ENCODE data around the gene CFTR. TPM values are rescaled to one million over a fixed set of nuclear protein-coding genes. Genes with fewer than 3 reads are reported as not detected.

Gene CFTR
- total RNA-seq, 1 experiment from 2014 or later = not detected

- no TSS peak for BruUV-seq (replicated peaks)
- ChIA-PET RAD21 (ENCODE audit: low non-redundant PET in 1 of 2, low total read pairs in 2 of 2, uncharacterized antibody in 2 of 2, unreplicated experiment in 2 of 2) (no interaction called here), POLR2A (no interaction called here), CTCF (no interaction called here)
- Histone ChIP-seq H3K4me1 (ENCODE audit: control insufficient read depth in 1 of 2, insufficient read depth in 2 of 2, low read length in 2 of 2) (no peaks in the 10 kb centered on the region), H3K36me3 (ENCODE audit: control insufficient read depth in 1 of 2, insufficient read depth in 2 of 2, low read length in 2 of 2) (no peaks in the 10 kb centered on the region), H3K9me3 (ENCODE audit: control insufficient read depth in 1 of 2, insufficient read depth in 1 of 2, low read depth in 1 of 2, low read length in 2 of 2) (no peaks in the 10 kb centered on the region), H3K4me2 (ENCODE audit: low read length) (no peak overlapping the region), H3K27ac (ENCODE audit: low read depth, low read length) (no peak overlapping the region), H3K4me3 (replicated peaks in 1 of 2; ENCODE audit: low read depth in 1 of 2, low read length in 2 of 2) (no peak overlapping the region), H3K79me2 (ENCODE audit: insufficient read depth, low read length) (no peaks in the 10 kb centered on the region), H3K27me3 (ENCODE audit: insufficient read depth, low read length) (no peaks in the 10 kb centered on the region), H3K9me2 (ENCODE audit: insufficient read depth) (no peaks in the 10 kb centered on the region), H2AFZ (ENCODE audit: low read depth, low read length, poor library complexity, severe bottlenecking) (no peak overlapping the region), H4K20me1 (ENCODE audit: insufficient read depth) (no peaks in the 10 kb centered on the region), H3K9ac (ENCODE audit: low read length) (no peak overlapping the region)
- no peak for ATAC-seq
- intact Hi-C loops (cut with micrococcal nuclease) = no loop called here
- TF ChIP-seq, protein P1, sequence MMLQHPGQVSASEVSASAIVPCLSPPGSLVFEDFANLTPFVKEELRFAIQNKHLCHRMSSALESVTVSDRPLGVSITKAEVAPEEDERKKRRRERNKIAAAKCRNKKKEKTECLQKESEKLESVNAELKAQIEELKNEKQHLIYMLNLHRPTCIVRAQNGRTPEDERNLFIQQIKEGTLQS (IDR thresholded peaks at IDR 0.05) = no peak
- TF ChIP-seq SRF (IDR thresholded peaks at IDR 0.05; ENCODE audit: low read depth) = no peak
- no peak for DNase-seq (ENCODE audit: low read depth, low spot score)
Measured at GRCh38 chr7:117679120-117679519, 199.3 kb downstream of the CFTR start.

DNA sequence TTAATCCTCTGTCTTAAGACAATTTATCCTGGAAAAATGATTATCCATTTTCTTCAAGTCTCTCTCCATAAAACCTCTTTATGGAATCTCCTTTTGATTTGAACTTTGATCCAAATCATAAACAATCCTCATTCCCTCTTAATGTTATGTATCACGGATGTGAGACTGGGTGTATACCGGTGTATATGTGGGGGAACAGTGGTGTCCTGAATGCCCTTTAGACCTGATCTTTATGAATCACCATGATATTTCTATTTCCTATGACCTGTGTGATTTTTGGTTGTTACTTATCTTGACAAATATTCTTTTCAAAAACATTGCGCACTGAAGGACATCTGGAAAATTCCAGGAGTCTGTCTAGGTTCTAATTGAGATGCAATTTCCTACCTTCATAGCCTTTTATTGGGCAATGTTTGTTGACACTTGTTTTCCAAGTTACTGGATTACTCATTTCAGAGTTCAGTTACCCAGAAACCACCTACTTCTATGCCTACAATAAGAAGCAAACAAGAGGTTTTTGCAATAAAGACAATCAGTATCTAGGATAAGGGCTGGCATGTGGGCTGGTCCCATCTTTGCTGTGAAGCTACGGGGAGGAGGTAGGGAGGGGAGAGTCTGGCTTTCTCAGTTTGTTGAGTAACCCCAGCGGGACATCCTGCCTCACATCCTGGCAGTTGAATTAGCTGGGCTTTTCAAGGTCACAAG, 203.0 kb downstream of the CFTR start:
- BruUV-seq (replicated peaks) = no TSS peak
- Histone ChIP-seq H3K4me3 (replicated peaks in 1 of 2; ENCODE audit: low read depth in 1 of 2, low read length in 2 of 2) (no peak overlapping the region), H3K4me2 (ENCODE audit: low read length) (no peak overlapping the region), H3K9me2 (ENCODE audit: insufficient read depth) (no peaks in the 10 kb centered on the region), H3K27ac (ENCODE audit: low read depth, low read length) (no peak overlapping the region), H3K9ac (ENCODE audit: low read length) (no peak overlapping the region), H3K36me3 (ENCODE audit: control insufficient read depth in 1 of 2, insufficient read depth in 2 of 2, low read length in 2 of 2) (no peaks in the 10 kb centered on the region), H3K79me2 (ENCODE audit: insufficient read depth, low read length) (no peaks in the 10 kb centered on the region), H2AFZ (ENCODE audit: low read depth, low read length, poor library complexity, severe bottlenecking) (no peak overlapping the region), H3K4me1 (ENCODE audit: control insufficient read depth in 1 of 2, insufficient read depth in 2 of 2, low read length in 2 of 2) (no peaks in the 10 kb centered on the region), H3K27me3 (ENCODE audit: insufficient read depth, low read length) (no peaks in the 10 kb centered on the region), H4K20me1 (ENCODE audit: insufficient read depth) (no peaks in the 10 kb centered on the region), H3K9me3 (ENCODE audit: control insufficient read depth in 1 of 2, insufficient read depth in 1 of 2, low read depth in 1 of 2, low read length in 2 of 2) (no peaks in the 10 kb centered on the region)
- RAD21 ChIA-PET (ENCODE audit: low non-redundant PET in 1 of 2, low total read pairs in 2 of 2, uncharacterized antibody in 2 of 2, unreplicated experiment in 2 of 2) = no interaction called here
- CTCF ChIA-PET = no interaction called here
- ATAC-seq (no peak), DNase-seq (ENCODE audit: low read depth, low spot score) (no peak)
- intact Hi-C loops (cut with micrococcal nuclease) = no loop called here
- POLR2A ChIA-PET = no interaction called here
- TF ChIP-seq CEBPB (IDR thresholded peaks at IDR 0.05; ENCODE audit: low read depth) (no peak), JUND (IDR thresholded peaks at IDR 0.05) (no peak), SIN3A (IDR thresholded peaks at IDR 0.05; ENCODE audit: low read depth) (no peak), FOSL1 (IDR thresholded peaks at IDR 0.05; ENCODE audit: low read depth) (no peak), CBX3 (IDR thresholded peaks at IDR 0.05; ENCODE audit: low read depth) (no peak), CTCF (IDR thresholded peaks at IDR 0.05 in 2 of 3, conservative IDR thresholded peaks at IDR 0.05 in 1 of 3; ENCODE audit: borderline replicate concordance in 1 of 3, insufficient read depth in 1 of 3, low read depth in 2 of 3, low read length in 2 of 3) (no peak), EGR1 (IDR thresholded peaks at IDR 0.05; ENCODE audit: low read depth) (no peak), ZNF274 (IDR thresholded peaks at IDR 0.05; ENCODE audit: low read depth, low read length) (no peak), EZH2phosphoT487 (IDR thresholded peaks at IDR 0.05; ENCODE audit: borderline replicate concordance) (no peak)
- TF ChIP-seq, protein P2, sequence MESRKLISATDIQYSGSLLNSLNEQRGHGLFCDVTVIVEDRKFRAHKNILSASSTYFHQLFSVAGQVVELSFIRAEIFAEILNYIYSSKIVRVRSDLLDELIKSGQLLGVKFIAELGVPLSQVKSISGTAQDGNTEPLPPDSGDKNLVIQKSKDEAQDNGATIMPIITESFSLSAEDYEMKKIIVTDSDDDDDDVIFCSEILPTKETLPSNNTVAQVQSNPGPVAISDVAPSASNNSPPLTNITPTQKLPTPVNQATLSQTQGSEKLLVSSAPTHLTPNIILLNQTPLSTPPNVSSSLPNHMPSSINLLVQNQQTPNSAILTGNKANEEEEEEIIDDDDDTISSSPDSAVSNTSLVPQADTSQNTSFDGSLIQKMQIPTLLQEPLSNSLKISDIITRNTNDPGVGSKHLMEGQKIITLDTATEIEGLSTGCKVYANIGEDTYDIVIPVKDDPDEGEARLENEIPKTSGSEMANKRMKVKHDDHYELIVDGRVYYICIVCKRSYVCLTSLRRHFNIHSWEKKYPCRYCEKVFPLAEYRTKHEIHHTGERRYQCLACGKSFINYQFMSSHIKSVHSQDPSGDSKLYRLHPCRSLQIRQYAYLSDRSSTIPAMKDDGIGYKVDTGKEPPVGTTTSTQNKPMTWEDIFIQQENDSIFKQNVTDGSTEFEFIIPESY (IDR thresholded peaks at IDR 0.05; ENCODE audit: extremely low read depth, insufficient replicate concordance, low read length) = no peak
- TF ChIP-seq, protein P3, sequence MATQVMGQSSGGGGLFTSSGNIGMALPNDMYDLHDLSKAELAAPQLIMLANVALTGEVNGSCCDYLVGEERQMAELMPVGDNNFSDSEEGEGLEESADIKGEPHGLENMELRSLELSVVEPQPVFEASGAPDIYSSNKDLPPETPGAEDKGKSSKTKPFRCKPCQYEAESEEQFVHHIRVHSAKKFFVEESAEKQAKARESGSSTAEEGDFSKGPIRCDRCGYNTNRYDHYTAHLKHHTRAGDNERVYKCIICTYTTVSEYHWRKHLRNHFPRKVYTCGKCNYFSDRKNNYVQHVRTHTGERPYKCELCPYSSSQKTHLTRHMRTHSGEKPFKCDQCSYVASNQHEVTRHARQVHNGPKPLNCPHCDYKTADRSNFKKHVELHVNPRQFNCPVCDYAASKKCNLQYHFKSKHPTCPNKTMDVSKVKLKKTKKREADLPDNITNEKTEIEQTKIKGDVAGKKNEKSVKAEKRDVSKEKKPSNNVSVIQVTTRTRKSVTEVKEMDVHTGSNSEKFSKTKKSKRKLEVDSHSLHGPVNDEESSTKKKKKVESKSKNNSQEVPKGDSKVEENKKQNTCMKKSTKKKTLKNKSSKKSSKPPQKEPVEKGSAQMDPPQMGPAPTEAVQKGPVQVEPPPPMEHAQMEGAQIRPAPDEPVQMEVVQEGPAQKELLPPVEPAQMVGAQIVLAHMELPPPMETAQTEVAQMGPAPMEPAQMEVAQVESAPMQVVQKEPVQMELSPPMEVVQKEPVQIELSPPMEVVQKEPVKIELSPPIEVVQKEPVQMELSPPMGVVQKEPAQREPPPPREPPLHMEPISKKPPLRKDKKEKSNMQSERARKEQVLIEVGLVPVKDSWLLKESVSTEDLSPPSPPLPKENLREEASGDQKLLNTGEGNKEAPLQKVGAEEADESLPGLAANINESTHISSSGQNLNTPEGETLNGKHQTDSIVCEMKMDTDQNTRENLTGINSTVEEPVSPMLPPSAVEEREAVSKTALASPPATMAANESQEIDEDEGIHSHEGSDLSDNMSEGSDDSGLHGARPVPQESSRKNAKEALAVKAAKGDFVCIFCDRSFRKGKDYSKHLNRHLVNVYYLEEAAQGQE (IDR thresholded peaks at IDR 0.05; ENCODE audit: low read depth) = no peak
